HTR-8/SVneo (cell line): ENCODE data around the gene HSPA4L.
A peak's percentile ranks its signal among the peaks of the same experiment; 100 is the strongest.

Experiments used
- DNase-seq: peaks from one replicate; pipeline ENCODE4 v3.0.0; 2011; ENCODE audit warnings: low spot score, mixed read lengths; ENCODE audit not compliant: insufficient read length
- FAIRE-seq: peaks from 2 replicates; lab custom pipeline; 2011; peaks lifted over from hg19 to GRCh38; lab: Jason Lieb, UNC

The HSPA4L gene

GRCh38 chr4:127783026-127783769, 1.1 kb downstream of the HSPA4L start:
- FAIRE-seq (no peak), DNase-seq (peak; percentile 20)

- no peak for DNase-seq
- no peak for FAIRE-seq
These were observed 2.0 kb downstream of the HSPA4L start for GRCh38 chr4:127783955-127784770.

- peak; percentile 54 for FAIRE-seq
- DNase-seq = no peak
These were observed 6.4 kb downstream of the HSPA4L start for GRCh38 chr4:127788517-127788916.

- FAIRE-seq (no peak), DNase-seq (no peak)
These were observed 9.3 kb downstream of the HSPA4L start for GRCh38 chr4:127791391-127791790.

DNA sequence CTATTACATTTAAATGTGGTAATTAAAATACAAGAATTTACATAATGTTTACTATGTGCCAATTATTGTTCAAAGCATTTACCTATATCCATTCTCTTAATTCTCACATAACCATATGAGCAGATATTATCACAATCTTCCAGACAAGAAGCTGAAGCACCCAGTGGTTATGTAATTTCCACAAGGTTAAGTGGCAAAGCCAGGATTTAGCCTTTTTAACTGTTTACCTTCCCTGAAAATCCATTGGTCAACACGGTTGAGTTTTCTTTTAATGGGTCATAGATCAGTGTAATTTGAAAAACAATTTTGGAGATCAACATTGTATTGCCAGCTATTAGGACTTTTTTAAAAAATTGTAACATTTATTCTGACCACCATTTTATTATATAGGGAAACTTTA, 11.4 kb downstream of the HSPA4L start:
- no peak for FAIRE-seq
- no peak for DNase-seq

DNA sequence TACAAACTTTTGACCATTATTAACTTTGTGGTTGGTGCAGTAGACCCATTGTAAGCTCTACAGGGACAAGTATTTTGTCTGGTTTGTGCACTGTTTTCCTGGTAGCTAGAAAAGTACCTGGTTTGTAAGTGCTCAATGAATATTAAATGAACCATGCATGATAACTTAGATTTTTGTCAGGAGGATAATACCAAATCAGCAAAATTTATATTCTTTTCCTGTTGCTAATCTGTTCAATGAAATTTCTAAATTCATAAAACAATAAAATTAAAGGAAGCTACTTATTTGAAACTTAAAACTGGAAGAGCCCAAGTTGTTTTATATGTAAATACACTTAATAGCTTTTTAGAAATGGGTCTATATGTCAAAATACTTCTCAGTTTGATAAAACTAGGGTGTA, 17.6 kb downstream of the HSPA4L start:
- FAIRE-seq (no peak), DNase-seq (no peak)

DNA sequence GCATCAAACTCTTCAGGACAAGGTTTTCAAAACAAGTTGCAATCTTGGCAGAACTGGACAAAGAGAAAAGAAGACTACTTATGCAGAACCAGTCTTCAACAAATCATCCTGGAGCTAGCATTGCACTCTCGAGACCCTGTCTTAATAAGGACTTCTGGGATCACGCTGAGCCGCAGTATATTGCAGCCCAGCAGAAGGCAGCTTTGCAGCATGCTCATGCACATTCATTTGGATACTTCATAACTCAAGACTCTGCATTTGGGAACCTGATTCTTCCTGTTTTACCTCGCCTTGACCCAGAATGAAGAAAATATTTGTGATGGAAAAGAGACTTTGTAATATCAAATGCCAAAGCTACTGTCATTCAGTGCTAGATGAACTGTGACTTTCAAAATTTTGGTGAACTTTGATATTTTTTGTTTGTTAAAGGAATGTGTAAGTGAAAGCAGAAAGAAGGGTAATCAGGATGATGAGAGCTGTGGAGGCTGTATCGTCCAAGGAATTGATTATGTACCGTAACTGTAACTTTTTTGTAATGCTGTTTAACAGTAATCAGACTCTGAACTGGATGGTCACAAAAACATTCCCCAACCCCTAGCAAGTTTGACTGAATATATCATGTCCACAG, 27.2 kb downstream of the HSPA4L start:
- FAIRE-seq = no peak
- DNase-seq = no peak

DNA sequence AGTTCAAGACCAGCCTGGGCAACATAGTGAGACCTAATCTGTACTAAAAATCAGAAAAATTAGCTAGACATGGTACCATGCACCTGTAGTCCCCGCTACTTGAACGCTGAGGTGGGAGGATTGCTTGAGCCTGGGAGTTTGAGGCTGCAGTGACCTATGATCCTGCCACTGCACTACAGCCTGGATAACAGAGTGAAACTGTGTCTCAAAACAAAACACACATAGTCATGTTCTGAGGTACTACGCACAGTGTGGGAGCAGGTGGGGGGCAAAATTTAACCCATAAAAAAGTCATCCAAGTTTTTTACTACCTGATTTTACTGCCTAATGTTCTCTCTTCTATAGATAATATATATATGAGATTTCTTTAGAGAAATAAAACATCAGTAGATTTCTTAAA, 28.4 kb downstream of the HSPA4L start:
- no peak for DNase-seq
- FAIRE-seq = no peak

DNA sequence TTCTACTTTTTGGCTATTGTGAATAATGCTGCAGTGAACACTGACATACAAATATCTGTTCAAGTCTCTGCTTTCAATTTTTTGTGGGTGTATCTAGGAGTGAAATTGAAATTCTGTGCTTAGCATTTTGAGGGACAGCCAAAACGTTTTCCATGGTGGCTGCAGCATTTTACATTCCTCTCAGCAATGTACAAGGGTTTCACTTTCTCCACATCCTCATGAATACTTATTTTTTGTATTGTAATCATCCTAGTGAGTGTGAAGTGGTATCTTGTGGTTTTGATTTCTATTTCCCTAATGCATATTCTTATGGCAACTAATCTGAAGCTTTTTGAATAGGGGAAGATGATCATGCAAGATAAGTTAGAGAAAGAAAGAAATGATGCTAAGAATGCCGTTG, 40.3 kb downstream of the HSPA4L start:
- FAIRE-seq = no peak
- DNase-seq = no peak

DNA sequence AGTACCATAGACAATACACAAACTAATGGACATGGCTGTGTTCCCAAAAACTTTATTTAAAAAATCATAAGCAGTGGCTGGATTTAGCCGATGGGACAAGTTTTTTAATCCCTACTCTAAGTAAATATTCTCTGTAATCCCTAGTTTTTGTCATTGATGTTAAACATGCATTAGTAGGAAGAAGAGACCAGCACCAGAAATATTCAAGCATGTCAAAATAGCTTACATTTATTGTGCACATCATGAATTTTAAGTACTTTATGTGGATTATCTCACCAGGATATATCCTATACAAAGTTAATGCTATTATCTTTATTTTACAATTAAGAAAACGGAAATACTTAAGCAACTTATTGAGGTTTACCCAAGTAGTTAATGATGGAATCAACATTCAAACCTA, 46.0 kb downstream of the HSPA4L start:
- DNase-seq (no peak), FAIRE-seq (no peak)

- DNase-seq (no peak), FAIRE-seq (no peak)
These were observed 46.9 kb downstream of the HSPA4L start for GRCh38 chr4:127829014-127829413.

GRCh38 chr4:127832585-127832984, 50.5 kb downstream of the HSPA4L start:
- DNase-seq (no peak), FAIRE-seq (no peak)

GRCh38 chr4:127843704-127844600, 61.8 kb downstream of the HSPA4L start:
- DNase-seq = no peak
- no peak for FAIRE-seq

GRCh38 chr4:127844601-127845116, 62.5 kb downstream of the HSPA4L start:
- DNase-seq (no peak), FAIRE-seq (no peak)

GRCh38 chr4:127846061-127846460, 63.9 kb downstream of the HSPA4L start:
- no peak for FAIRE-seq

DNA sequence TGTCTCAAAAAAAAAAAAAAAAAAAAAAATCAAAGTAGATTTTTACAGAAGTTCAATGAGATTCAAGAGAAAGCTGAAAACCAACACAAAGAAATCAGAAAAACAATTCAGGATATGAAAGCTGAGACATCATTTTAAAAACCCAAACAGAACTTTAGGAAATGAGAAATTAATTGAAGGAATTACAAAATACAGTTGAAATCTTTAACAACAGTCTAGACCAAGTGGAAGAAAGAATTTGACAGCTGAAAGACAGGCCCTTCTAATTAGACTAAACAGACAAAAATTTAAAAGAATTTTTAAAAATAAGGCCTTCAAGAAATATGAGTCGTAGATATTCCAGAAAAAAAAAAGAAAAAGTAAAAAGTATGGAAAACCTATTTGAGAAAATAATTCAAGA, 64.6 kb downstream of the HSPA4L start:
- DNase-seq (no peak), FAIRE-seq (no peak)

More at GRCh38 chr4:127846061-127846460, 63.9 kb downstream of the HSPA4L start:
- no peak for DNase-seq

DNA sequence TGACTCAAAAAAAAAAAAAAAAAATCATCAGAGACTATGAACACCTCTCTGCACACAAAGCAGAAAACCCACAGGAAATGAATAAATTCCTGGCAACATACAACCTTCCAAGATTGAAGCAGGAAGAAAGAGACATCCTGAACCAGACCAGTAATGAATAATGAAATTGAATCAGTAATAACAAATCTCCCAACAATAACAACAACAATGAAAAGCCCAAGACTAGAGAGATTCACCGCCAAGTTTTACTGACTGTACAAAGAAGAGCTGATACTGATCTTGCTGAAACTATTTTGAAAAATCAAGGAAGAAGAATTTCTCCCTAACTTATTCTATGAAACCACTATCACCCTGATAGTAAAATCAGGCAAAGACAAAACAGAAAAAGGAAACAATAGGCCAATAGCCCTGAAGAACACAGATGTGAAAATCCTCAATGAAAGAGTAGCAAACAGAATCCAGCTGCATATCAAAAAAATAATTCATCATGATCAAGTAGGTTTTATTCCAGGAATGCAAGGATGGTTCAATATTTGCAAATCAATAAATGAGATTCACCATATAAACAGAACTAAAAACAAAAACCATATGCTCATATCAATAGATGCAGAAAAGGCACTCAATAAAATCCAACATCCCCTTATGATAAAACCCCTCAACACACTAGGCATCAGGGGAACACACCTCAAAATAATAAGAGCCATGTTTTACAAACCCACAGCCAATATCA, 67.5 kb downstream of the HSPA4L start:
- DNase-seq = no peak

GRCh38 chr4:127852661-127853060, 70.5 kb downstream of the HSPA4L start:
- no peak for FAIRE-seq
- DNase-seq = no peak

More for the DNA sequence above, 67.5 kb downstream of the HSPA4L start:
- no peak for FAIRE-seq

DNA sequence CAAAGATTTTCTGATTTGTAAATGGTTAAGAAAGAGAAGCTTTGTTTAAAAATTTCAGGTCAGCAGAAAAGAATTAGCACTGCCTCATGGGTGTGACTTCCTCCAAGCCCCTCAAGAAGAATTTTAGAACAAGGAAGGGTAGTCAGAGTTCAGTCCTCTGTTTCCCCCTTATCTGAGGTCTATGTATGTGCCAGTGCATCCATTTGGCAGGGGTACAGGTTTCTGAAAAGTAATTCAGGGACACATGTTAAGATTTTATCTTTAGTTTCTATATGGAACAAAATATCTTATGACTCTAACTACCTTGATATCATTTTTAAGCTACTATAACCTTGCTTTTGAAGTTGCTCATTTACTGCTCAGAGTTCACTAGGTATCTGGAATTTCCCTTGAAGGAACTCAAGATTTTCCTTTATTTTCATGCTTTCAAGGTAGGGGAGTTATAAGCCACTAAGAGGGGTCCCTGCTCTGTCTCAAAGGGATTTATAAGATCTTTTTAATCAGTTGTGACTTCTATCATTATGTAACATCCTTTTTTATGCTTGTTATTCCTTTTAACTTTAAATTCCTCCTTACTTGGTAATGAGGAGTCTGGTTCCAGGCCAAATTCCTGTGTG, 74.2 kb downstream of the HSPA4L start:
- no peak for FAIRE-seq
- no peak for DNase-seq
